CMK (cell line): ENCODE results near the gene ZNF587B.
"Not testable (repeated sequence)": the region's sequence is repeated elsewhere in the genome, so short reads cannot be mapped to it uniquely, and the experiment has no call there.

Experiments used
- DNase-seq: peaks from one replicate; pipeline ENCODE4 v3.0.0-alpha.2; 2010; ENCODE audit warnings: low read depth

Gene ZNF587B

DNA sequence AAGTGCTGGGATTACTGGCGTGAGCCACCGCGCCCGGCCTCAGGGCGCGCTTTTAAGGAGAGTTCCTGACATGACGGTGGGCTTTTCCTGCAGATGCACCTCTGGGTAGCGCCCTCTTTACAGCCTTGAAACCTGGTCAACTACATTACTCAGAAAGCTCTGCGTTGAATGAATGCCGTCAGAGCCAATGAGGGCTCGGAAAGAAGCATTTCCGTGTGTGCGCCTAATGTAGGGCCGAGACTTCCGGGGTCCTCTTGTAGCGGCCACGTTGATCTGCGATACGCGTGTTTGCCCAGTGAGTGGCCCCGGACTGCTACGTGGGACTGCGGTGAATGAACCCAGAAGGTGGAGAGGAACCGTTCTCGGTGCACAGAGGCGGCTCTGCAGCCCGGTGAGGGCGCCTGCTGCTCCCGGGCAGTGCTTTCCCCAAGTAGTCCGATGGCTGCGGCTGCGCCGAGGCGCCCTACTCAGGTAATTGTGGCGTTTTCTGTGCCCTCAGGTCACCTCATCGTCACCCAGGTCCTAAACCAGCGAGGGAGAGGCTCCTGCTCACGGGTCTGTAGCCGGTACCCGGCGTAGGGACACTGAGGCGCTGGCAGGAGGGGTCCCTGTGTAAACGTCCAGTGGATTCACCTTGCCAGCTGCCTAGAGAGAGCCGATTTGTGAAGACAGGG, 10.5 kb upstream of the ZNF587B start:
- DNase-seq = peak; percentile 76

DNA sequence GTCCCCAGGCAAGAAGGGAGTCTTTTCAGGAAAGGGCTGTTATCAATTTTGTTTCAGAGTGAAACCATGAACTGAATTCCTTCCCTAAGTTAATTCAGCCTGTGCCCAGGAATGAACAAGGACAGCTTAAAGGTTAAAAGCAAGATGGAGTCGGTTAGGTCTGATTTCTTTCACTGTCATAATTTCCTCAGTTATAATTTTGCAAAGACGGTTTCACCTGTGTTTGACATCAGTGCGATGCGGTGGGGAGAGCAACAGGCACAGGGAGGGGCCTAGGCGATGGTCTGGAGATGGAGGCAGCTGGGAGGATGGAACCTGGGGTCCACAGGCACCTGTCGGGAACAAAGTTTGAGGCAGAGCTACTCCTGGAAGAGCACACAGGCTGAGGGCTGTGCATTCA, 9.5 kb upstream of the ZNF587B start:
- DNase-seq = no peak

DNA sequence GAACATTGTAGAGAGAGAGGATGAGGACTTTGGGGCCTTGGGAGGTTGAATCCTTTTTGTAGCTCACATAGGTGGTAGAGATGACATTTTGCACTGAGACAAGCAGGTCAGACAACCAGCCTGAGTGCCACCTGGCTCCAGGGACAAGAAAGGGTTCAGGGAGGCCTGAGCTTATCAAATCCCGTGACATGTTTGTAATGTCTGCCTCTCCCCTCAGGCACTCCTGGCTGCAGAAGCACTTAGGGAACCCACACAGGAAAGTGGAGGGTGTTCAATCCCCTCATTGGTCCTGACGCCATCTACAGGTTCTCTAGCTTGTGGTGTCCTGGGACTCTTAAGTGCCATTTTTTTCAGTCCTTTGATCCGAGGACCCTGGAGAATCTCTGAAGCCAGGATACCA, 9.0 kb upstream of the ZNF587B start:
- DNase-seq = not testable (repeated sequence)

DNA sequence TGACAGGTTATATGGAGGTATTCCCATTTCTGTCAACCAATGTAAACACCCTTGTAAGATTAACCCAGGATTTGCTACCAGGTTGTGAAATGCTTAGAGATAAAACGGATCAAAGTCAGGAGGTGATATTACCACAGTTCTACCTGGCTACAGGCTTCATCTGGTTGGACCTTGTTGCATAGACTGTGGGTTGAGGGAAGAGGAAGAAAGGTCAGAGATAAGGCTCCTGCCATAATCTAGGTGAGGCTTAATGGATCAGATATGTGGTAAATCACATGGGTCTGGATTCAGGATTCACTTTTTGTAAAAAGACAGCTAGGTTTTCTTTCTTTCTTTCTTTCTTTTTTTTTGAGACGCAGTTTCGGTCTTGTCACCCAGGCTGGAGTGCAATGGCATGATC, 8.6 kb upstream of the ZNF587B start:
- not testable (repeated sequence) for DNase-seq

DNA sequence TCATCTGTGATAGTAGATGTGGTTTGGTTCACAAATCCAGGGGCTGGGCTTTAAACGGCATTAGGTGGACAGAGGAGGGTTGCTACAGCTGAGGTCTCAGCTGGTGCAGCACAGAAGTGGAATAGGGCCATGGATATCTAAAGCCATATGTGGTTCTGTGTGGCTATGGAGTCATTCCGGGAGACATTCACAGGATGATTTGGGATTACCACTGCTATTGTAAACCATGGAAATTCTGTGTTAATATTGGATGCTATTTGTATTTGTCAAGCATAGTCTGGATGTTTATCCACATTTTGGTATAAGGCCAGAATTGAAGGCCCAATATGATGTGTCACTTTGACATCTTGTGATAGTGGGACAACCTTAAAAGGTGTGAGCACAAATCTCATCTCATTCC, 6.9 kb upstream of the ZNF587B start:
- DNase-seq = not testable (repeated sequence)

DNA sequence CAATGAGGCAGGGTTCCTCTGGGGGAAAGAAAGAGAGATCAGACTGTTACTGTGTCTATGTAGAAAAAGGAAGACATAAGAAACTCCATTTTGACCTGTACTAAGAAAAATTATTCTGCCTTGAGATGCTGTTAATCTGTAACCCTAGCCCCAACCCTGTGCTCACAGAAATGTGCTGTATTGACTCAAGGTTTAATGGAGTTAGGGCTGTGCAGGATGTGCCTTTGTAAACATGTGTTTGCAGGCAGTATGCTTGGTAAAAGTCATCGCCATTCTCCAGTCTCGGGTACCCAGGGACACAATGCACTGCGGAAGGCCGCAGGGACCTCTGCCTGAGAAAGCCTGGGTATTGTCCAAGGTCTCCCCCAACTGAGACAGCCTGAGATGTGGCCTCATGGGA, 6.5 kb upstream of the ZNF587B start:
- not testable (repeated sequence) for DNase-seq

DNA sequence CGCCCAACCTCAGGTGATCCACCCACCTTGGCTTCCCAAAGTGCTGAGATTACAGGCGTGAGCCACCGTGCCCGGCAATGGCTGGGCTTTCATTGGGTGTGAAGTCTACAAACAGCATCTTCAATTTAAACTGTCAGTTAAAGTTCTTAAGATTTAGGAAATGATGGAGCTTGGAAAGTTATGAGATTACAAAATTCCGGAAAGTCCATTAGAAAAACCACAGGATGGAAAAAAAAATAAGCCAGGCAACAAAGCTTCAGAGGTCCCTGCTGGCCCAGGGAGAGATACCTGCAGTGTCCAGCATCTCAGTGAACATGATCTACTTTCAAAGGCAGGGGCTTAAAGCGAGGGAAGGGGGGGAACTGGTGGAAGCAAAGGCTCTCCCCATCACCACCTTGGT, 4.6 kb upstream of the ZNF587B start:
- no peak for DNase-seq

DNA sequence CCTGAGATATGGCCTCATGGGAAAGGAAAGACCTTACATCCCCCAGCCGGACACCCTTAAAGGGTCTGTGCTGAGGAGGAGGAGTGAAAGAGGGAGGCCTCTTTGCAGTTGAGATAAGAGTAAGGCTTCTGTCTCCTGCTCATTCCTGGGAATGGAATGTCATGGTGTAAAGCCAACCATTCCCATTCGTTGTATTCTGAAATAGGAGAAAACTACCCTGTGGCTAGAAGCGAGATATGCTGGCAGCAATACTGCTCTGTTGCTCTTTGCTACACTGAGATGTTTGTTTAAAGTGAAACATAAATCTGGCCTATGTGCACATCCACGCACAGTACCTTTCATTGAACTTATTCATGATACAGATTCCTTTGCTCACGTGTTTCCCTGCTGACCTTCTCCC, 783 bp upstream of the ZNF587B start:
- no peak for DNase-seq

DNA sequence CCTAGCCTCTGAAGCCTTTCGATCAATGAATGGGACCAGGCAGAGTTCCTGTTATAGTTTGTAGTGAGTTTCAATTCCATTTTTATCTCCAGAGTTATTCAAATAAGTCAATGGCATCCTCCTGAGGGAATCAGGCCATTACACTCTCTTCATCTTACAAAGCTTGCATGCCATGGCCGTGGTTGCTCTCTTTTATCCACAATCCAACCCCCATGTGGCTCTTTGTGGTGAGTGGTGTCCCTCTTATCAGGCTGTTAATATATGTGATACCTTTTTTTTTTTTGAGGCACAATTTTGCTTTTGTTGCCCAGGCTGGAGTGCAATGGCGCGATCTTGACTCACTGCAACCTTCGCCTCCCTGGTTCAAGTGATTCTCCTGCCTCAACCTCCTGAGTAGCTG, 6.9 kb downstream of the ZNF587B start:
- DNase-seq = not testable (repeated sequence)

DNA sequence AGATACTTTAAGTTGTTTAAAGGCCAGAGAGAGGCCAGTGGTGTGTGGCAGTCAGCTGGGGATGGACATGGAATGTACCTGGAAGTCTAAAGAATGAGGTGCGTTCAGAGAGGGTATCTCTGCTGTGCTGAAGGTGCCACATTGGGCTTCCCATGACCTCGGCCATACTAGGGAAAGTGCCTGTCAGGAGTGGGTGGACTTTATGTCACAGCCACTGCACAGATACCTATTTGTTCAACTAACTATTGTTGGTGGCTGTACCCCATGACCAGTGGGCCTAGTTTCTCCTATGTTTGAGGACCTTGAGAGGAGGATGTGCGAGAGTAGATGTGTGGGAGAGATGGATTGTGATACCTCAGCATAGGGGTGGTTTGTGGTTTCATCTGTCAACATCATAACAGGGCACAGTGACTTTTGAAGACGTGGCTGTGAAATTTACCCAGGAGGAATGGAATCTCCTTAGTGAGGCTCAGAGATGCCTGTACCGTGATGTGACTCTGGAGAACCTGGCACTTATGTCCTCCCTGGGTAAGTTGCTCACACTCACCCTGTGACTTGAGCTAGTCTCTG, 8.6 kb downstream of the ZNF587B start:
- not testable (repeated sequence) for DNase-seq

DNA sequence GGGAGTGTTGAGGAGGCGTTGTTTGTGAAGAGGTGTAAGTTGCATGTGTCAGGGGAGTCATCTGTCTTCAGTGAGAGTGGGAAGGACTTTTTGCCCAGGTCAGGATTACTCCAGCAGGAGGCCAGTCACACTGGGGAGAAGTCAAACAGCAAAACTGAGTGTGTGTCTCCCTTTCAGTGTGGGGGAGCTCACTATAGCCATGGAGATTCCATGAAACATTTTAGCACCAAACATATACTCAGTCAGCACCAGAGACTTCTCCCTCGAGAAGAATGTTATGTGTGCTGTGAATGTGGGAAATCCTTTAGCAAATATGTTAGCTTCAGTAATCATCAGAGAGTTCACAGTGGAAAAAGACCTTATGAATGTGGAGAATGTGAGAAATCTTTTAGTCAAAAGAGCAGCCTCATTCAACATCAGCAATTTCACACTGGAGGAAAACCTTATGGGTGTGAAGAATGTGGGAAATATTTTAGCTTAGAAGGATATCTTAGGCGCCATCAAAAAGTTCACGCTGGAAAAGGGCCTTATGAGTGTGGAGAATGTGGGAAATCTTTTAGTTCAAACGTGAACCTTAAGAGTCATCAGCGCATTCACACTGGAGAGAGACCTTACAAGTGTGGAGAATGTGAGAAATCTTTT, 11.1 kb downstream of the ZNF587B start:
- DNase-seq = no peak

DNA sequence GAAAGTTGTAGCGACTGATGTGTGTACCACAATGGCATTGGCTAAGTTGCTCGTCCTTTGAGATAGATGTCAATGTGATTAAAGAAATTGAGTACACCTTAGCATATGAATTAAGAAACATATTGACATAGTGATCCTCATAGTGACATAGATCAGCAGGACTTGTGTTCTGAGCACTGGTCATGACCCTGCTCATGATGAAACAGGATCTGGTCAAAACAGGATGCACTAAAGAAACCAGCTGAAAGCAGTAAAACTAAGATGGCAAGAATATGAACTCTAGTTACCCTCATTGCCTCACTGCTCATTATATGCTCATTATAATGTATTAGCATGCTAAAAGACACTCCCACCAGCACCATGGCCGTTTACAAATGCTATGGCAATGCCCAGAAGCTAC, 17.1 kb downstream of the ZNF587B start:
- DNase-seq = not testable (repeated sequence)

DNA sequence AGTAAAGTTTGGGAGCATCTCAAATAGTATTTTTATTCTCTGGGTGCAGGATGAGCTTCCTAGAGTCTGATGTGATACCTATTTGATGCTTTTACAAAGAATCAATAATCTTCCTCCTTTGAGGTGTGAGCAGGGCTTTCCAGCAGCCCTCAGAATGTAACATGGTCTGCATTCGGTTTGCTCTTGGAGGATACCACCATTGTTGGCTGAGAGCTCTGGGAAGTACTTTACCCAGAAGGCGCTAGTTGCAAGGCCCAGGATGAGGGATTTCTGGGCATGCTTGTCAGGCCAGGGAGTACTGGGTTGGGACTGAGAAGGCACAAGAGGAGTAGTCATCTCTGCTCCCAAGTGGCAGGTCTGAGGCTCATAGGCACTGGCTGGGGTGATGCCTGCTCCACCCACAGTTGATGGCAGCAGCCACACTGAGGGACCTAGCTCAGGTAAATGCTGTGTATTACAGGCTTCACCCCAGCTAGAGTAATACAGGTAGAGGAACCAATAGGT, 19.1 kb downstream of the ZNF587B start:
- not testable (repeated sequence) for DNase-seq

DNA sequence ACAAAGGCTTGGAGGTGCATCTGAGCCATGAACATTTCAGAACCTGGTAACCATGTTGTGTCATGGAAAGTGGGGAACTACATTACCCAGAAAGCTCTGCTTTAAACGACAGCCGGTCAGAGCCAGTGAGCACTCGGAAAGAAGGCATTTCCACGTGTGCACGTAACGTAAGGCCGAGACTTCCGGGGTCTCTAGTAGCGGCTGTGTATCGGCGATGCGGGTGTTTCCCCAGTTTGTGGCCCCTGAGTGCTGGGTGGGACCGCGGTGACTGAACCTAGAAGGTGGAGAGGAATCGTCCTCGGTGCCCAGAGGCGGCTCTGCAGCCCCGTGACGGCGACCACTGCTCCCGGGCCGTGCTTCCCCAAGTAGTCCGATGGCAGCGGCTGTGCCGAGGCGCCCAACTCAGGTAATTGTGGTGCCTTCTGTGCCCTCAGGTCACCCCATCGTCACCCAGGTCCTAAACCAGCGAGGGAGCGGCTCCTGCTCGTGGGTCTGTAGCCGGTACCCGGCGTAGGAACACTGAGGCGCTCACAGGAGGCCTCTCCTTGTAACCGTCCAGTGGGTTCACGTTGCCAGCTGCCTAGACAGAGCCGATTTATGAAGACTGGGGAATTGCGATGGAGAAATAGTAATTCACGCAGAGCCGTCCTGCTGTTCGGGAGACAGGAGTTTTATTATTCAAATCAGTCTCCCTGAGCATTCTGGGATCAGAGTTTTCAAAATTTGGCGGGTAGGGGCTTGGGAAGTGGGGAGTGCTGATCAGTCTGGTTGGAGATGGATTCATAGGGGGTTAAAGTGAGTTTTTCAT, 19.8 kb downstream of the ZNF587B start, which contains the start of gene ZNF587:
ZNF587 (plus strand) TSS at position 194 of the 808 bp plus-strand sequence; CDS start at position 374, 180 bp downstream.
- DNase-seq = peak; percentile 67

DNA sequence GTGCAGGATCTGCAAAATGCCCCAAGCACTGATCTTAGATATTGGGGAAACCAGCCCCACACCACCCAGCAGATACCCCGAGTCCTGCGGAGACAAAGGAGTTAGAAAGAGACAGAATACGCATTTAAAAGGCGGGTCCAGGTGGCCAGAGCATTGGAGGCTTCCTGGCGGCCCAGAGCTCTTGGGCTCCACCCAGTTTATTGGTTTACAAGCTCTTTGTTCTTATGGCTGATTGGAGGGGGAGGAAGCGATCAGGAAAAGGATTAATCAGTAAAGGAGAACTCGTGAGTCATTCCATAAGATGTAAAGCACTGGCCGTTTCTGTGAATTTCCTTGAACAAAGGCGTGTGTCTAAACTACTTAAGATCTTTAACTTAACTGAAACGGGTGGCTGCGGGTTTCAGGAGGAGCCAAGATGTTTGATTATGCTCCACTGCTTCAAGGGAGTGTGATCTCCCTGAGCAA, 20.5 kb downstream of the ZNF587B start:
- DNase-seq = no peak

DNA sequence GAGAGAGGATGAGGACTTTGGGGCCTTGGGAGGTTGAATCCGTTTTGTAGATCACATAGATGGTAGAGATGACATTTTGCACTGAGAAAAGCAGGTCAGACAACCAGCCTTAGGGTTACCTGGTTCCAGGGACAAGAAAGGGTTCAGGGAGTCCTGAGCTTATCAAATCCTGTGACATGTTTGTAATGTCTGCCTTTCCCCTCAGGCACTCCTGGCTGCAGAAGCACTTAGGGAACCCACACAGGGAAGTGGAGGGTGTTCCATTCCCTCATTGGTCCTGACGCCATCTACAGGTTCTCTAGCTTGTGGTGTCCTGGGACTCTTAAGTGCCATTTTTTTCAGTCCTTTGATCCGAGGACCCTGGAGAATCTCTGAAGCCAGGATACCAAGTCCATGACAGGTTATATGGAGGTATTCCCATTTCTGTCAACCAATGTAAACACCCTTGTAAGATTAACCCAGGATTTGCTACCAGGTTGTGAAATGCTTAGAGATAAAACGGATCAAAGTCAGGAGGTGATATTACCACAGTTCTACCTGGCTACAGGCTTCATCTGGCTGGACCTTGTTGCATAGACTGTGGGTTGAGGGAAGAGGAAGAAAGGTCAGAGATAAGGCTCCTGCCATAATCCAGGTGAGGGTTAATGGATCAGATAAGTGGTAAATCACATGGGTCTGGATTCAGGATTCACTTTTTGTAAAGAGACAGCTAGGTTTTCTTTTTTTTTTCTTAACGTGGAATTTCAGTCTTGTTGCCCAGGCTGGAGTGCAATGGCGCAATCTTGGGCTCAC, 21.9 kb downstream of the ZNF587B start:
- DNase-seq = not testable (repeated sequence)

DNA sequence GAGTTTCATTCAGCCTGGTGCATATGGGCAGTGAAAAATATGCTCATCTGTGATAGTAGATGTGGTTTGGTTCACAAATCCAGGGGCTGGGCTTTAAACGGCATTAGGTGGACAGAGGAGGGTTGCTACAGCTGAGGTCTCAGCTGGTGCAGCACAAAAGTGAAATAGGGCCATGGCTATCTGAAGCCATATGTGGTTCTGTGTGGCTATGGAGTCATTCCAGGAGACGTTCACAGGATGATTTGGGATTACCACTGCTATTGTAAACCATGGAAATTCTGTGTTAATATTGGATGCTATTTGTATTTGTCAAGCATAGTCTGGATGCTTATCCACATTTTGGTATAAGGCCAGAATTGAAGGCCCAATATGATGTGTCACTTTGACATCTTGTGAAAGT, 24.0 kb downstream of the ZNF587B start:
- DNase-seq = not testable (repeated sequence)

DNA sequence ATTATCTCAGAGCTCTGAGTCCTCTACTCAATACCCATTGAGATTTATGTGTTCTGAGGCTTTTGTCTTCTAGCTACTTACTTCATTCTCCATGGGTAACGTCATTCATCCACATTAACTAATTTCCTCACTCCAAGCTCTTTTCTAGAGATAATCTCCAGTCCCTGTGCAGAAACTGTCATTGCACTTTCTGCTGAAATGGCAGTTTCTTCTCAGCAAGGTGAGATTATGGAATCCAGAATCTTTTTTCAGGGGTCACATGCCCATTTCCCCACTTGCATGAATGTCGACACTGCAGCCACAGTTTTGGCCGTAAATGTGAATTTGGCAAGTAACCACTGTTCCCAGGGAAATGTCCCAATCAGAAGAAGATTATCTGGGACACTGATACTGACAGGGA, 32.3 kb downstream of the ZNF587B start:
- DNase-seq = not testable (repeated sequence)

DNA sequence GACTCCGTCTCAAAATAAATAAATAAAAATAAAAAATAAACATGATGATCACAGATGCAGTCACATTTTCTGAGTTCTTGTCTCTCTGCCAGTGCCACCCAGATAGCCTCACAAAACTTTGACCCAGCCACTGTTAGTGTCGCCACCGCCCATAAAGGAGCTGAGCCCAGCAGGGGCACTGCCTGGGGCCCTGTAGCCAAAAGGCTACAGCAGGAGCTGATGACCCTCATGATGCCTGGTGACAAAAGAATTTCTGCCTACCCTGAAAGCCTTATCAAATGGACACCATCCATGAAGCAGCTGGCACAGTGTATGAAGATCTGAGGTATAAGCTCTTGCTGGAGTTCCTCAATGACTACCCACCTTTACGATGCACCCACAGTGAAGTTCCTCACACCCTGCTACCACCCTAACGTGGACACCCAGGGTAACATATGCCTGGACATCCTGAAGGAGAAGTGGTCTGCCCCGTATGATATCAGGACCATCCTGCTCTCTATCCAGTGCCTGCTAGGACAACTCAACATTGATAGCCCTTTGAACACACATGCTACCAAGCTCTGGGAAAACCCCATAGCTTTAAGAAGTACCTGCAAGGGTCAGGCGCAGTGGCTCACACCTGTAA, 37.9 kb downstream of the ZNF587B start:
- DNase-seq = no peak

DNA sequence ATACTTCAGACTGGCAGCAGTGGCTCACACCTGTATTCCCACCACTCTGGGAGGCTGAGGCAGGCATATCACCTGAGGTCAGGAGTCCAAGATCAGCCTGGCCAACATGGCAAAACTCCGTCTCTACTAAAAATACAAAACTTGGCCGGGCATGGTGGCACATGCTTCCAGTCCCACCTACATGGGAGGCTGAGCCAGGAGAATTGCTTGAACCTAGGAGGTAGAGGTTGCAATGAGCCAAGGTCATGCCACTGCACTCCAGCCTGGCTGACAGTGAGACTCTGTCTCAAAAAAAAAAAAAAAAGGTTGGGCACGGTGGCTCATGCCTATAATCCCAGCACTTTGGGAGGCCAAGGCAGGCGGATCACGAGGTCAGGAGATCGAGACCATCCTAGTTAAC, 39.6 kb downstream of the ZNF587B start:
- DNase-seq = not testable (repeated sequence)

DNA sequence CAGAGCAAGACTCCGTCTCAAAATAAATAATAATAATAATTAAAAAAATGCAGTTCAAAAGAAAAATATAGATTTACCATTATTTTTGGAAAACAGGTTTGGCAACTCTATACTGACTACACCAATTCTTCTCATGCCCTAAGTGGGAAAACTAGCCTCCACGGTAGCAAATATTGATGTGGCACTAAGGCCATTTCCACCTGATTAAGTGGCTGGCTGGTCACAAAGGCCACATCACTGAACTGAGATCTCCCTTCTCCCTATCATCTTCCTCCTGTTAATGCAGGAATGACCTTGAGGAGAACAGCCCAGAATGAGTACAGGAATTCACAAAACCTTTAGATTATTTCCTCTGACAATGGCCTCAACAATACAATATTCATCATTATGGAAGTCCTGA, 40.1 kb downstream of the ZNF587B start:
- no peak for DNase-seq
